PC-9 (cell line): ENCODE data around the gene OPHN1. TPM values are rescaled to one million over a fixed set of nuclear protein-coding genes. Genes with fewer than 3 reads are reported as not detected.
A peak's percentile ranks its signal among the peaks of the same experiment; 100 is the strongest.

Experiments used
- BruUV-seq: library from RNA; stranded (reverse); fragments of 400-500 nt; replicated peaks from 2 replicates; lab custom pipeline; 2021; lab: Mats Ljungman, UMichigan
- CTCF ChIA-PET: fragments of 300-600 bp; sonication (Branson Sonifier 250); formaldehyde crosslinking; loops from one replicate; lab custom pipeline; 2022; ENCODE audit warnings: antibody characterized with exemption; lab: Charles Lee
- POLR2A ChIA-PET: fragments of 300-600 bp; sonication (Branson Sonifier 250); formaldehyde crosslinking; loops from one replicate; lab custom pipeline; 2022; ENCODE audit warnings: antibody characterized with exemption; ENCODE audit not compliant: unreplicated experiment; lab: Charles Lee
- DNase-seq, 2 experiments: peaks; one replicate each; pipeline versions ENCODE4 v3.0.0 to v3.0.0-alpha.2; 2015 to 2022; ENCODE audit warnings: mixed read lengths in 1 of 2
- H2AFZ ChIP-seq: fragments of 200-600 bp; sonication (generic); 2 replicates; pipeline ENCODE4 v1.8.1; 2017; ENCODE audit warnings: antibody characterized with exemption
- H3F3A ChIP-seq: fragments of 200-600 bp; sonication (generic); 2 replicates; pipeline ENCODE4 v1.8.1; 2017; ENCODE audit warnings: antibody characterized with exemption, mild to moderate bottlenecking, low read depth; ENCODE audit not compliant: insufficient read depth
- H3K27ac ChIP-seq: fragments of 200-600 bp; sonication (generic); 2 replicates; pipeline ENCODE4 v1.6.1; 2016; ENCODE audit warnings: mixed run types
- H3K27me3 ChIP-seq: fragments of 200-600 bp; sonication (generic); 2 replicates; pipeline ENCODE4 v1.6.1; 2016; ENCODE audit warnings: low read depth, mixed run types; ENCODE audit not compliant: insufficient read depth
- H3K36me3 ChIP-seq: fragments of 200-600 bp; sonication (generic); 2 replicates; pipeline ENCODE4 v1.6.1; 2016; ENCODE audit warnings: low read depth, mixed run types
- H3K4me1 ChIP-seq: fragments of 200-600 bp; sonication (generic); replicated peaks from 2 replicates; pipeline ENCODE4 v1.6.1; 2016; ENCODE audit warnings: mixed run types; ENCODE audit not compliant: insufficient read depth
- H3K4me2 ChIP-seq: fragments of 200-600 bp; sonication (generic); 2 replicates; pipeline ENCODE4 v1.6.1; 2017; ENCODE audit warnings: mixed run types
- H3K4me3 ChIP-seq: fragments of 200-600 bp; sonication (generic); 2 replicates; pipeline ENCODE4 v1.6.1; 2016; ENCODE audit warnings: mixed run types
- H3K79me2 ChIP-seq: fragments of 200-600 bp; sonication (generic); 2 replicates; pipeline ENCODE4 v1.6.1; 2017; ENCODE audit warnings: low read depth, mixed run types
- H3K9me2 ChIP-seq: fragments of 200-600 bp; sonication (generic); 2 replicates; pipeline ENCODE4 v1.8.1; 2017; ENCODE audit warnings: mild to moderate bottlenecking; ENCODE audit not compliant: insufficient read depth
- H3K9me3 ChIP-seq: fragments of 200-600 bp; sonication (generic); 2 replicates; pipeline ENCODE4 v1.8.1; 2016; ENCODE audit warnings: low read depth; ENCODE audit not compliant: insufficient read depth
- H4K20me1 ChIP-seq: fragments of 200-600 bp; sonication (generic); 2 replicates; pipeline ENCODE4 v1.8.1; 2017; ENCODE audit not compliant: insufficient read depth
- CTCF ChIP-seq: fragments of 200-600 bp; sonication (generic); conservative IDR thresholded peaks from 2 replicates; pipeline ENCODE4 v1.6.1; 2017; ENCODE audit warnings: mixed run types, antibody characterized with exemption, mild to moderate bottlenecking, moderate library complexity
- EZH2 ChIP-seq: fragments of 200-600 bp; sonication (generic); IDR thresholded peaks from 2 replicates; pipeline ENCODE4 v1.8.0; 2017; ENCODE audit warnings: antibody characterized with exemption, low read depth
- intact Hi-C: fragments of 100-400 bp; cut with micrococcal nuclease; formaldehyde crosslinking; loops from one replicate; pipeline ENCODE4 v1.10.0; 2022; ENCODE audit not compliant: unreplicated experiment
- total RNA-seq: library from RNA; stranded (reverse); gene quantifications from 2 replicates; pipeline ENCODE4 v1.2.3, GENCODE V29; 2021

OPHN1 gene
- total RNA-seq, 1 experiment from 2014 or later: 9.3 TPM

GRCh38 chrX:68462197-68462596 lies 28.9 kb upstream of the OPHN1 start:
- no peaks in the 10 kb centered on the region for H3K4me1 ChIP-seq
- H3K79me2 ChIP-seq: no peaks in the 10 kb centered on the region
- peak in 1 of 2 experiments; percentile 60 for DNase-seq
- BruUV-seq: no TSS peak
- H3K4me3 ChIP-seq: no peak overlapping the region
- H3K36me3 ChIP-seq: no peaks in the 10 kb centered on the region
- TF ChIP-seq EZH2: no peak
- no peak for TF ChIP-seq CTCF
- H3F3A ChIP-seq: 0 out of 2 replicates have a peak, but pooled peaks cover 4% of the 10 kb centered on the region
- ChIA-PET POLR2A (no interaction called here), CTCF (interaction anchor here (0.9 kb wide), 1 partner anchor 265 kb away, joined by 5 read pairs; no protein-coding TSS in a partner anchor)
- no peaks in the 10 kb centered on the region for H3K9me3 ChIP-seq
- H2AFZ ChIP-seq: no peak overlapping the region
- H3K27me3 ChIP-seq: no peaks in the 10 kb centered on the region
- no peaks in the 10 kb centered on the region for H4K20me1 ChIP-seq
- no peaks in the 10 kb centered on the region for H3K9me2 ChIP-seq
- intact Hi-C loops: loop anchor here (2.0 kb wide), 1 partner anchor 265 kb away; no protein-coding TSS in a partner anchor
- H3K27ac ChIP-seq: no peak overlapping the region
- H3K4me2 ChIP-seq: no peak overlapping the region

GRCh38 chrX:68461576-68461975 lies 28.3 kb upstream of the OPHN1 start:
- H3K4me1 ChIP-seq: no peaks in the 10 kb centered on the region
- no peaks in the 10 kb centered on the region for H3K79me2 ChIP-seq
- H3K27ac ChIP-seq: no peak overlapping the region
- no peaks in the 10 kb centered on the region for H3K9me2 ChIP-seq
- no peak for DNase-seq
- 0 out of 2 replicates have a peak, but pooled peaks cover 4% of the 10 kb centered on the region for H3F3A ChIP-seq
- no peak overlapping the region for H3K4me3 ChIP-seq
- POLR2A ChIA-PET: no interaction called here
- H3K4me2 ChIP-seq: no peak overlapping the region
- H2AFZ ChIP-seq: no peak overlapping the region
- CTCF ChIA-PET: no interaction called here
- no peaks in the 10 kb centered on the region for H4K20me1 ChIP-seq
- H3K36me3 ChIP-seq: no peaks in the 10 kb centered on the region
- TF ChIP-seq EZH2 (no peak), CTCF (no peak)
- intact Hi-C loops: no loop called here
- no peaks in the 10 kb centered on the region for H3K27me3 ChIP-seq
- BruUV-seq: no TSS peak
- no peaks in the 10 kb centered on the region for H3K9me3 ChIP-seq

- Histone ChIP-seq H3K4me2 (no peak overlapping the region), H3K36me3 (no peaks in the 10 kb centered on the region), H3K9me2 (no peaks in the 10 kb centered on the region), H3K4me1 (no peaks in the 10 kb centered on the region), H3K27ac (no peak overlapping the region), H3K27me3 (no peaks in the 10 kb centered on the region), H4K20me1 (no peaks in the 10 kb centered on the region), H3K4me3 (no peak overlapping the region), H3K79me2 (no peaks in the 10 kb centered on the region), H3F3A (0 out of 2 replicates have a peak, but pooled peaks cover 4% of the 10 kb centered on the region), H2AFZ (no peak overlapping the region), H3K9me3 (no peaks in the 10 kb centered on the region)
- DNase-seq: no peak
- BruUV-seq: no TSS peak
- ChIA-PET CTCF (no interaction called here), POLR2A (no interaction called here)
- intact Hi-C loops: no loop called here
- no peak for TF ChIP-seq EZH2
- TF ChIP-seq CTCF: no peak
These were observed 27.8 kb upstream of the OPHN1 start for GRCh38 chrX:68461093-68461492.
